AG09309 (cell line): ENCODE measurements around the gene EPN2.

Experiments used
- DNase-seq: peaks from one replicate; pipeline ENCODE4 v3.0.0-alpha.2; 2010; ENCODE audit warnings: low read depth
- H3K4me3 ChIP-seq: 2 replicates; pipeline ENCODE4 v1.5.1; 2011; ENCODE audit warnings: mild to moderate bottlenecking, low read depth, low read length, moderate library complexity; ENCODE audit not compliant: control insufficient read depth
- CTCF ChIP-seq: IDR thresholded peaks from 2 replicates; pipeline ENCODE4 v1.5.1; 2011; ENCODE audit warnings: mild to moderate bottlenecking, low read depth, low read length, inconsistent platforms; ENCODE audit not compliant: insufficient read depth, control insufficient read depth; ENCODE audit errors: missing control alignments

Gene EPN2

GRCh38 chr17:19359856-19360255 lies 122.7 kb downstream of the EPN2 start:
- no peak for DNase-seq
- H3K4me3 ChIP-seq = no peak overlapping the region
- TF ChIP-seq CTCF = no peak

DNA sequence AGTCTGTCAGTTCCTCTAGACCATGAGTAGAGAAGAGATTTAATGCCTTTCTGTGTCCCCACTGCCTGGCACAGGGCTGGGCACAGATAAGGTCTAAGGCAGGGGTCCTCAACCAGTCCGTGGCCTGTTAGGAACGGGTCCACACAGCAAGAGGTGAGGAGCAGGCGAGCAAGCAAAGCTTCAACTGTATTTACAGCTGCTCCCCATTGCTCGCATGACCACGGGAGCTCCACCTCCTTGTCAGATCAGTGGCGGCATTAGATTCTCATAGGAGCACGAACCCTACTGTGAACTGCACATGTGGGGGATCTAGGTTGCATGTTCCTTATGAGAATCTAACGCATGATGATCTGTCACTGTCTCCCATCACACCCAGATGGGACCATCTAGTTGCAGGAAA lies 123.6 kb downstream of the EPN2 start:
- no peak for DNase-seq

GRCh38 chr17:19361326-19361725 lies 124.2 kb downstream of the EPN2 start:
- no peak for DNase-seq
- no peak for TF ChIP-seq CTCF
- no peak overlapping the region; the same call in 1 of the 2 replicates for H3K4me3 ChIP-seq

More for the DNA sequence above, 123.6 kb downstream of the EPN2 start:
- H3K4me3 ChIP-seq = no peak overlapping the region
- no peak for TF ChIP-seq CTCF

DNA sequence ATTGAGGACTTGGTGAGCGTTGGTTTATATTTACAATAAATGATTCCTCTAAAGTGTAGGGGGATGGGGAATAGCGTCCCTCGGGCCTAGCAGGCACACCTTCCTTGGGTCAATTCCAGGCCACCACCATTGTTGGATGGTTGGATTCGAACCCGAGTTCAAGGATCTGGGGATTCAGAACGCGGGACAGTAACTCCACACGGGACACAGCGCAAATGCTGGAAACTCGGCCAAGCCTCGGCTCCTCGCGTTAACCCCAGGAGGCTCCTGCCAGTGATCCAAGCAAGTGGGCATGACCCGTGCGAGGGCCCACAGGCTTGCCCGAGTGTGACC lies 124.7 kb downstream of the EPN2 start:
- peak overlapping the region; percentile 88 for H3K4me3 ChIP-seq
- TF ChIP-seq CTCF = no peak
- DNase-seq = no peak

- TF ChIP-seq CTCF = peak; percentile 93
- peak; percentile 65 for DNase-seq
- peak within 1 kb of the TSS; percentile 88 for H3K4me3 ChIP-seq
These were observed 125.3 kb downstream of the EPN2 start, which contains the start of gene B9D1 for GRCh38 chr17:19362277-19363113. Gene B9D1, minus strand, starts transcription at chr17:19362723. Its CDS starts 154 bp downstream, at chr17:19362569.

DNA sequence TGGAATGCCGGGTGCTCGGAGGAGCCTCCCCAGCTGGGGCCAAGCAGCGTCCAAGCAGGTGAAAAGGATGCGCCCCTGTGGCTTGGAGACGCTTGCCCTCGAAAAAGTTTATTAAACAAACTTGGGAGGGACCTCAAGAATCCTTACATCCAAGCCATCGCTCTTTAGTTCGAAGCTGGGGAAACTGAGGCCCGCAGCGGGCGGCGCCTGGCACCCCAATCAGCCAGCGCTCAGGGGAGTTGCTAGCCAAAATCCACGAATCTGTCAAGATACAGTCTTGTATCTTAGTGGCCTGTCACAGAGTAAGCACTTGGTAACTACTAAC lies 125.9 kb downstream of the EPN2 start:
- TF ChIP-seq CTCF = no peak
- no peak for DNase-seq
- H3K4me3 ChIP-seq = peak overlapping the region; percentile 88

DNA sequence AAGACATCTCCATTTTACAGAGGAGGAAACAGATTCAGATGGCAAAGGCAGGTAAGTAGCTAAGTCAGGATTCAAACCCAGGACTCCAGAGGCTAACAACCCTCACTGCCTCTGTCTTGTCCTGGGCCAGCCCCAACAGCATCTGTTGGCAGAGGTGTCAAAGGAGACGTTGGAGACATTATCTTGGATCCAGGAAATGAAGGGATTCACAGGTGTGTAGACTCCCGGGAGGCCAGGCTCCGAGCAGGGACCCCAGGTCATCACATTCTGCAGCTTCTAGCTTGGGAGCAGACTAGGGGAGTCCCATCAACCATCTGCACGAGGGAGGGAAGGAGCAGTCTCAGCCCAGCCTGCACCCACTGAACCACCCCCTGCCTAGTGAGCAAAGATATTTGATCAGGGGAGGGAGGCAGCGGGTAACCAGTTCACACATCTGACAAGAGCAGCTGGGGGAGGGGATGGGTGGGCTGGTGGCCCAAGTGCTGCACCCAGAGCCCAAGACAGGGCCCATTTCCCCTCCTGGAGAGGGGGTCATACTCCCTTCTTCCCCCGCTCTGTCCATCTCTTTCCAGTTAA lies 126.4 kb downstream of the EPN2 start:
- no peak for DNase-seq
- H3K4me3 ChIP-seq = no peak overlapping the region
- no peak for TF ChIP-seq CTCF
